ENCODE data around the gene CACNA1C. TPM values are rescaled to one million over a fixed set of nuclear protein-coding genes. Genes with fewer than 3 reads are reported as not detected.

Gene CACNA1C
- total RNA-seq, 2 experiments from 2014 or later = 0.05 to 0.08 TPM

- H3K4me1 Mint-ChIP-seq (ENCODE audit: low read depth) = peaks cover under 1% of the 10 kb centered on the region
- H3K9me3 Mint-ChIP-seq = no peaks in the 10 kb centered on the region
- no peaks in the 10 kb centered on the region for H3K4me1 ChIP-seq (ENCODE audit: insufficient read depth, low read length)
- no peaks in the 10 kb centered on the region for H3K36me3 ChIP-seq (ENCODE audit: insufficient read depth, low read length)
- POLR2A ChIA-PET = no interaction called here
- H3K4me3 ChIP-seq (ENCODE audit: low read length) = no peak overlapping the region
- no peak for TF ChIP-seq CTCF (IDR thresholded peaks at IDR 0.05)
- H3K27ac ChIP-seq (ENCODE audit: low read depth in 1 of 2, low read length in 2 of 2) = no peak overlapping the region
- no peak overlapping the region for H3K27ac Mint-ChIP-seq
- H3K27me3 ChIP-seq (ENCODE audit: control insufficient read depth in 1 of 2, insufficient read depth in 2 of 2, low read length in 2 of 2) = peaks cover 5 to 7% of the 10 kb centered on the region in 2 experiments
- peaks cover 21% of the 10 kb centered on the region for H3K27me3 Mint-ChIP-seq
- H3K9me3 ChIP-seq (ENCODE audit: control insufficient read depth in 1 of 2, insufficient read depth in 1 of 2, low read length in 2 of 2) = no peaks in the 10 kb centered on the region
- H3K36me3 Mint-ChIP-seq (ENCODE audit: low read depth) = no peaks in the 10 kb centered on the region
- intact Hi-C loops (cut with DNase I, micrococcal nuclease) = no loop called here
- CTCF ChIA-PET = no interaction called here
- H3K4me3 Mint-ChIP-seq = no peak overlapping the region
- no peak for DNase-seq
- no peak for ATAC-seq (ENCODE audit: poor library complexity)
These were observed 126.3 kb downstream of the CACNA1C start for GRCh38 chr12:2179058-2179457.

GRCh38 chr12:2179953-2180736, 127.4 kb downstream of the CACNA1C start:
- H3K4me3 Mint-ChIP-seq = no peak overlapping the region
- ATAC-seq (ENCODE audit: poor library complexity) (no peak), DNase-seq (no peak)
- intact Hi-C loops (cut with DNase I, micrococcal nuclease) = no loop called here
- ChIA-PET CTCF (no interaction called here), POLR2A (no interaction called here)
- TF ChIP-seq CTCF (IDR thresholded peaks at IDR 0.05) = no peak
- H3K36me3 Mint-ChIP-seq (ENCODE audit: low read depth) = no peaks in the 10 kb centered on the region
- H3K27me3 ChIP-seq (ENCODE audit: control insufficient read depth in 1 of 2, insufficient read depth in 2 of 2, low read length in 2 of 2) = peaks cover 5 to 7% of the 10 kb centered on the region in 2 experiments
- H3K36me3 ChIP-seq (ENCODE audit: insufficient read depth, low read length) = no peaks in the 10 kb centered on the region
- H3K4me1 Mint-ChIP-seq (ENCODE audit: low read depth) = peaks cover 5% of the 10 kb centered on the region
- no peaks in the 10 kb centered on the region for H3K9me3 ChIP-seq (ENCODE audit: control insufficient read depth in 1 of 2, insufficient read depth in 1 of 2, low read length in 2 of 2)
- H3K27me3 Mint-ChIP-seq = peaks cover 20% of the 10 kb centered on the region
- H3K27ac ChIP-seq (ENCODE audit: low read depth in 1 of 2, low read length in 2 of 2) = no peak overlapping the region
- no peak overlapping the region for H3K27ac Mint-ChIP-seq
- H3K9me3 Mint-ChIP-seq = no peaks in the 10 kb centered on the region
- H3K4me3 ChIP-seq (ENCODE audit: low read length) = no peak overlapping the region
- no peaks in the 10 kb centered on the region for H3K4me1 ChIP-seq (ENCODE audit: insufficient read depth, low read length)

- Mint-ChIP-seq H3K9me3 (no peaks in the 10 kb centered on the region), H3K36me3 (ENCODE audit: low read depth) (no peaks in the 10 kb centered on the region), H3K27me3 (peaks cover 18% of the 10 kb centered on the region)
These were observed 127.9 kb downstream of the CACNA1C start for GRCh38 chr12:2180737-2181082.

More at GRCh38 chr12:2180737-2181082, 127.9 kb downstream of the CACNA1C start:
- no peaks in the 10 kb centered on the region for H3K9me3 ChIP-seq (ENCODE audit: control insufficient read depth in 1 of 2, insufficient read depth in 1 of 2, low read length in 2 of 2)
- H3K36me3 ChIP-seq (ENCODE audit: insufficient read depth, low read length) = no peaks in the 10 kb centered on the region
- H3K27me3 ChIP-seq (ENCODE audit: control insufficient read depth in 1 of 2, insufficient read depth in 2 of 2, low read length in 2 of 2) = peaks cover 5 to 7% of the 10 kb centered on the region in 2 experiments
- H3K4me1 Mint-ChIP-seq (ENCODE audit: low read depth) = peaks cover 5% of the 10 kb centered on the region
- DNase-seq = no peak
- no peak overlapping the region for H3K27ac ChIP-seq (ENCODE audit: low read depth in 1 of 2, low read length in 2 of 2)
- intact Hi-C loops (cut with DNase I, micrococcal nuclease) = no loop called here
- no peak for TF ChIP-seq CTCF (IDR thresholded peaks at IDR 0.05)
- H3K4me1 ChIP-seq (ENCODE audit: insufficient read depth, low read length) = no peaks in the 10 kb centered on the region
- H3K4me3 Mint-ChIP-seq = no peak overlapping the region
- ChIA-PET POLR2A (no interaction called here), CTCF (no interaction called here)
- ATAC-seq (ENCODE audit: poor library complexity) = no peak
- H3K4me3 ChIP-seq (ENCODE audit: low read length) = no peak overlapping the region
- H3K27ac Mint-ChIP-seq = no peak overlapping the region

Measured in CD4-positive, alpha-beta T cell (primary cell).